Measurements from ENCODE around the gene EFCAB6. TPM values are rescaled to one million over a fixed set of nuclear protein-coding genes. Genes with fewer than 3 reads are reported as not detected.

The EFCAB6 gene
- total RNA-seq, 6 donors from 2014 or later, result 2.4 to 94.3 (median 6.6) TPM

DNA sequence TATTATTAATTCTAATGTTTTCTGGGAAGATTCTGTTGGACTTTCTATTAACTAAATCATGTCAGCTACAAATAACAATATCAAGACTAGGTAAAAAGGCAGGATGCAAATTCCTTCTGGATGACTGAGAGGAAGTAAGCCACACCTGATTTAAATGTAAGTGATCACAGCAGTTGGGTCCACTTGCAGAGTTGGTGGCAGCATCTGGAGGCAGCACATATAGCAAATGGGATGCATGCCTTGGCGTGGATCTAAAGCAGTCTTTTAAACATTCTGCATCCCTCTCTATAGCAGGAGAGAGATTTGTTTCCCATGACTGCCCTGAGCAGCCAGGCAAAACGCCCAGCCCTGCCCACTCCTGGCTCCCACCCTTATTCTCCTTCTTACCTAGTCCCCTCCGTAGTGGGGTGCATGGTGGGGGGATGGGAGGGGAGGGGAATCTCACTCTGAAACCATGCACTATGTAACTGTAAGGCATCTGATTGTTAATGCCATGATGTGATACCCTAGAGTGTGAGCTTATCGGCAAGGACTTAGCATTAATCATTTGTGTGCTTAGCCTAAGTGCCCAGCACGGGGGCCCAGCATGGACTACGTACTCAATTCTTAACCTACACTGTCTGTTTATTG, 130.3 kb downstream of the EFCAB6 start:
- no peaks in the 10 kb centered on the region for H3K9me3 ChIP-seq
- no peaks in the 10 kb centered on the region for H3K36me3 ChIP-seq
- no peak overlapping the region for H3K27ac ChIP-seq
- TF ChIP-seq, protein P1, sequence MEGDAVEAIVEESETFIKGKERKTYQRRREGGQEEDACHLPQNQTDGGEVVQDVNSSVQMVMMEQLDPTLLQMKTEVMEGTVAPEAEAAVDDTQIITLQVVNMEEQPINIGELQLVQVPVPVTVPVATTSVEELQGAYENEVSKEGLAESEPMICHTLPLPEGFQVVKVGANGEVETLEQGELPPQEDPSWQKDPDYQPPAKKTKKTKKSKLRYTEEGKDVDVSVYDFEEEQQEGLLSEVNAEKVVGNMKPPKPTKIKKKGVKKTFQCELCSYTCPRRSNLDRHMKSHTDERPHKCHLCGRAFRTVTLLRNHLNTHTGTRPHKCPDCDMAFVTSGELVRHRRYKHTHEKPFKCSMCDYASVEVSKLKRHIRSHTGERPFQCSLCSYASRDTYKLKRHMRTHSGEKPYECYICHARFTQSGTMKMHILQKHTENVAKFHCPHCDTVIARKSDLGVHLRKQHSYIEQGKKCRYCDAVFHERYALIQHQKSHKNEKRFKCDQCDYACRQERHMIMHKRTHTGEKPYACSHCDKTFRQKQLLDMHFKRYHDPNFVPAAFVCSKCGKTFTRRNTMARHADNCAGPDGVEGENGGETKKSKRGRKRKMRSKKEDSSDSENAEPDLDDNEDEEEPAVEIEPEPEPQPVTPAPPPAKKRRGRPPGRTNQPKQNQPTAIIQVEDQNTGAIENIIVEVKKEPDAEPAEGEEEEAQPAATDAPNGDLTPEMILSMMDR (IDR thresholded peaks at IDR 0.05), result no peak
- TF ChIP-seq POLR2A (IDR thresholded peaks at IDR 0.05) (no peak), POLR2AphosphoS5 (IDR thresholded peaks at IDR 0.05) (no peak), EP300 (IDR thresholded peaks at IDR 0.05) (no peak)
- WGBS, 2 donors, result 70 to 74% methylated on average over 6 of the region's 6 CpGs
- H3K4me3 ChIP-seq, result no peak overlapping the region
- DNase-seq (no peak), ATAC-seq (ENCODE audit: low FRiP score in 2 of 2) (no peak)
- no peaks in the 10 kb centered on the region for H3K27me3 ChIP-seq
- no peaks in the 10 kb centered on the region for H3K4me1 ChIP-seq

DNA sequence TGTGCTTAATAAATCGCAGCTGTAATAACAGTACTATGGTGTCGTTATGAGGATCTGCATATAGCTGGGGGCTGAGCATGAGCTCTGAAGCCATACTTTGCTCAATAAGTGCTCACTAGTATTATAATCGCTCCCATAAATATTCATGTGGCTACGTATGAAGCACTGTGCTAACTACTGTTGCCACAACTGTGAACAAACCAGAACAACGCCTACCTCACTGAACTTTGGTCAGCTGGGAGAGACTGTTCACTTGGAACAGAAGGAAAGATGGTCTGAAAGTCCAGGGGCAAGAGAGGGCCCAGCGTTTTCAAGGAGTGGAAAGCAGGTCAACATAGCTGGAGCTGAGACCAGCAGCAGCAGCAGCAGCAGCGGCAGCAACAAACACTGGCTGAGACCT, 141.6 kb downstream of the EFCAB6 start:
- Histone ChIP-seq H3K4me3 (no peak overlapping the region), H3K36me3 (no peaks in the 10 kb centered on the region), H3K9me3 (no peaks in the 10 kb centered on the region), H3K27ac (no peak overlapping the region), H3K27me3 (no peaks in the 10 kb centered on the region), H3K4me1 (no peaks in the 10 kb centered on the region)
- ATAC-seq (ENCODE audit: low FRiP score in 2 of 2) (no peak), DNase-seq (no peak)
- TF ChIP-seq EP300 (IDR thresholded peaks at IDR 0.05) (no peak), POLR2A (IDR thresholded peaks at IDR 0.05) (no peak), POLR2AphosphoS5 (IDR thresholded peaks at IDR 0.05) (no peak)
- TF ChIP-seq, protein P1 (IDR thresholded peaks at IDR 0.05), result no peak
- 74 to 76% methylated on average over 7 of the region's 7 CpGs for WGBS, 2 donors

DNA sequence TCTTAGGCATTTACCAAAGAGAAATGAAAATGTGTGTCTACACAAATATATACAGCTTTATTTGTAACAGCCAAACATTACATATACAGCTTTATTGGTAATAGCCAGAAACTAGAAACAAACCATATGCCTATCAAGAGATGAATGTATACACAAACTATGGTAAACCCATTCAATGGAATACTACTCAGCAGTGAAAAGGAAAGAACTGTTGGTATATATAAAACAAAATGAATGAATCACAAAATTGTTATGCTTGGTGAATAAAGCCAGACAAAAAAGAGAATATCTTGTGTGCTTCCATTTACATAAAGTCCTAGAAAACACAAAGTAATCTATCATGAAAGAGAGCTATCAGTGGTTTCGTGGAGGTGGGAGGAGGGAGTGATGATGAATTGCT, 142.9 kb downstream of the EFCAB6 start:
- 94 to 95% methylated on average over 1 of the region's 1 CpG for WGBS, 2 donors
- Histone ChIP-seq H3K9me3 (no peaks in the 10 kb centered on the region), H3K4me1 (no peaks in the 10 kb centered on the region), H3K36me3 (no peaks in the 10 kb centered on the region), H3K27ac (no peak overlapping the region), H3K27me3 (no peaks in the 10 kb centered on the region), H3K4me3 (no peak overlapping the region)
- DNase-seq (no peak), ATAC-seq (ENCODE audit: low FRiP score in 2 of 2) (no peak)
- no peak for TF ChIP-seq EP300 (IDR thresholded peaks at IDR 0.05)
- TF ChIP-seq, protein P1 (IDR thresholded peaks at IDR 0.05), result no peak
- TF ChIP-seq POLR2AphosphoS5 (IDR thresholded peaks at IDR 0.05), result no peak
- TF ChIP-seq POLR2A (IDR thresholded peaks at IDR 0.05), result no peak

DNA sequence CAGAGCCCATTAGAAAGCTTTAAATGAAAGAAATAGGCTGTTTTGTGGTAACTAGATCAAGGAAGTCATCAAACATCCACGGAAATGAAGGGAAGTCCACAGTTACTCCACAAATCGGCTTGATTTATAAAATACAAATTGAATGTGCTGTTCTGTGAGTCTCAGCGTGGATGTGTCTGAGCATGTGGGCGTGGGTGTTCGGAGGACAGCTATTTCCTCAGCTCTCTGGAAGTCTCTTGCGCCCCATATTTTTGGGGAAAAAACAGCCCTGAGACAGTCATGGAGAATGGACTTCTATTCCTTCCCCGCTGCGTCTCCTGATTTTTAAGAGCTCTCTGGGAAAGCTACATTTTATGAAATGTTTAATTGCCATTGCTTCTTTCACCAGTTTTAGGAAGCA, 144.4 kb downstream of the EFCAB6 start:
- ATAC-seq (ENCODE audit: low FRiP score in 2 of 2), result no peak
- Histone ChIP-seq H3K4me3 (no peak overlapping the region), H3K9me3 (no peaks in the 10 kb centered on the region), H3K36me3 (no peaks in the 10 kb centered on the region), H3K27ac (no peak overlapping the region), H3K27me3 (no peaks in the 10 kb centered on the region), H3K4me1 (no peaks in the 10 kb centered on the region)
- DNase-seq, result no peak
- 83 to 88% methylated on average over 8 of the region's 8 CpGs for WGBS, 2 donors
- TF ChIP-seq, protein P1 (IDR thresholded peaks at IDR 0.05), result no peak
- TF ChIP-seq POLR2A (IDR thresholded peaks at IDR 0.05) (no peak), EP300 (IDR thresholded peaks at IDR 0.05) (no peak), POLR2AphosphoS5 (IDR thresholded peaks at IDR 0.05) (no peak)

DNA sequence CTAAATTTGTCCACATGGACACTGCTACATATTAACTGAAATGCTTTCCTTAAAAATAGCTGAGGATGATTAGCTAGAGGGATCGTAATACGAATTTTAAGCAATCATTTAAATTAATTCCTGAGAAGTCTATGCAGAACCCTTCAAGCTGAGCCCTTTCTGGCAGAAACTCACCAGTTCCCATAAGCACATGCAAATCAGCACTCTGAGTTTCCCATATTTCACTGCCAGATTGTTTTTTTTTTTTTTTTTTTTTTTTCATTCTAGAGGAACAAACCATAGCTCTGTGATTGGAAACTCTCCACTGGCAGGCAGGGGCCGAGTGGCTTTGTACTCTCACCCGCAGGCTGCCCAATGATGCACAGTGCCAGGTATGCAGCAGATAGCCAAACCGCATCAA, 145.6 kb downstream of the EFCAB6 start:
- H3K27me3 ChIP-seq, result no peaks in the 10 kb centered on the region
- no peak overlapping the region for H3K27ac ChIP-seq
- H3K9me3 ChIP-seq, result no peaks in the 10 kb centered on the region
- H3K4me3 ChIP-seq, result no peak overlapping the region
- H3K36me3 ChIP-seq, result no peaks in the 10 kb centered on the region
- 79 to 90% methylated on average over 5 of the region's 5 CpGs for WGBS, 2 donors
- ATAC-seq (ENCODE audit: low FRiP score in 2 of 2), result no peak
- DNase-seq, result no peak
- H3K4me1 ChIP-seq, result no peaks in the 10 kb centered on the region
- TF ChIP-seq EP300 (IDR thresholded peaks at IDR 0.05), result no peak
- TF ChIP-seq, protein P1 (IDR thresholded peaks at IDR 0.05), result no peak
- no peak for TF ChIP-seq POLR2AphosphoS5 (IDR thresholded peaks at IDR 0.05)
- no peak for TF ChIP-seq POLR2A (IDR thresholded peaks at IDR 0.05)
